Measurements from ENCODE around the gene TRIM9.
"Not testable (repeated sequence)": the region's sequence is repeated elsewhere in the genome, so short reads cannot be mapped to it uniquely, and the experiment has no call there.

Gene TRIM9

GRCh38 chr14:50955373-50956043 is 139.4 kb downstream of the TRIM9 start:
- DNase-seq: no peak

DNA sequence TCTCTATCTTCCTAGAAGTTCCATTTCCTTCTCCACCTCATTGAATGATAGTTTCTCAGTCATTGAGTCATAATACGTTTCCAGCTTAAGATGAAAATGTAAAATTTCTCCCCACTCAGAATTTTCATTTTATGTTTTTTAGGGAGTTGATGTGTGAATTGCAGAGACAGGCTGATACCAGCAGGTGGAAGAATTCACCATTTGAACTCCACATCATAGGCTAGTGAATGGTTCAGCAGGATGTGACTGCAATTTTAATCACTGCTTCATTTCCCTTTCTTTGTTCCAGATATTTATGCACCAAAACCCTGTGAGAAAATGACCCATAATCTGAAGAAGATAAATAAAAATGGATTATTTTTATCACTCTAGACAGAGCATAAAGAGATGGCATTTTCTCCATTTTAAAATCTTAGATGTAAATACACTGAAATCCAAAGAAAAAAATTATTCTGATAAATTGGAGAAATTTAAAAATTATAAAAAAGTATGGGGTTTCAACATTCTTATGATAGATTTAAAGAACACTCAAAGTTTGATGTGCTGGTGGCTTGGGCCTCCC is 140.0 kb downstream of the TRIM9 start:
- no peak for DNase-seq

GRCh38 chr14:50953502-50953901 is 141.4 kb downstream of the TRIM9 start:
- no peak for DNase-seq

DNA sequence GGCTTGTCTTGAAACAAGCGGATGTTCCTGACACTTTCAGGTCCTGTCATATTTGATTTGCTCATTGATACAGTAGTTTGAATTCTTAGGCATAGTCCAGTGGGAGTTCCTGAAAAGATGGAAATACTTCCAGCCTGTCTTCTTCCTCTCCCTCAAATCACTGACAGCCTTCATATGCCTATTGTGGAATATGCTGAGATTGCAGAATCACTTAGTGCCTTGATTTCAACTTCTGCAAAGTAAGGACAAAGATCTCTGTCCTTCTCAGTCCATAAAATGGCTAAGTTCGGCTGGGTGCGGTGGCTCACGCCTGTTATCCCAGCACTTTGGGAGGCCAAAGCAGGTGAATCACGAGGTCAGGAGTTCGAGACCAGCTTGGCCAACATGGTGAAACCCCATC is 143.9 kb downstream of the TRIM9 start:
- DNase-seq: no peak

DNA sequence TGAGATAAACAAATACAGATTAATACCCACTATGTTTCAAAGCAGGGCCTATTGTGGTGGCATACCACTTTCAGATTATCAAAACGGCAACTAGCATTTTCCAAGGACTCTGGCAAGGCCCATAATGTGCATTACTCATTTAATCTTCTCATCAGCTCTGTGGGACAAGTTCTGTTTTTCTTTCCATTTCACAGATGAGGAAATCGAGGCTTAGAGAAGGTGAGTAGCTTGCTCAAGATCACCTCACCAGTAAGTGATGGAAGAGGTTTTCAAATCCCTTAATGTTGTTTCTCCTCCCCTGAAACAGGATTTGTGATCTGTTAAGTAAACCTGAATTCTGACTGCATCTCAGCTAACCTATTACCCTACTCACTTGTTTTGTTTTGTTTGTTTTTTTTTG is 146.7 kb downstream of the TRIM9 start:
- DNase-seq: no peak

DNA sequence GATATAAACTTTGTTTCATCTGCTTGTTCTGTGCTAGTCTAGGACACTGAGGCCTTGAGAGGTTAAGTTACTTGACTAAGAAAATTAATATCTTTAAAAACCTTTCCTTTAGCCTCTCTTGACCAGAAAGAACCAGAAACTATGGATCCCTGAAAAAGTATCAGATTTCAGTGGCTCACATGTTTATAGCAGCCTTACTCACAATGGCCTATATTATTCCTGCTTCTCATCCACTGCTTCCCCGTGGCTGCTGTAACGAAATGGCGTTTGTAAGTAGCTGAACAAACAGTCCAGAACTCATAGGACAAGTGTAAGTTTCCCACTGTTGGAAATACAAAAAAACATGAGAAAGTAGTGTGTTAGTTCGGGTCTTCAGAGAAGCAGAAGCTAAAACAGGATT is 147.5 kb downstream of the TRIM9 start:
- DNase-seq: no peak

DNA sequence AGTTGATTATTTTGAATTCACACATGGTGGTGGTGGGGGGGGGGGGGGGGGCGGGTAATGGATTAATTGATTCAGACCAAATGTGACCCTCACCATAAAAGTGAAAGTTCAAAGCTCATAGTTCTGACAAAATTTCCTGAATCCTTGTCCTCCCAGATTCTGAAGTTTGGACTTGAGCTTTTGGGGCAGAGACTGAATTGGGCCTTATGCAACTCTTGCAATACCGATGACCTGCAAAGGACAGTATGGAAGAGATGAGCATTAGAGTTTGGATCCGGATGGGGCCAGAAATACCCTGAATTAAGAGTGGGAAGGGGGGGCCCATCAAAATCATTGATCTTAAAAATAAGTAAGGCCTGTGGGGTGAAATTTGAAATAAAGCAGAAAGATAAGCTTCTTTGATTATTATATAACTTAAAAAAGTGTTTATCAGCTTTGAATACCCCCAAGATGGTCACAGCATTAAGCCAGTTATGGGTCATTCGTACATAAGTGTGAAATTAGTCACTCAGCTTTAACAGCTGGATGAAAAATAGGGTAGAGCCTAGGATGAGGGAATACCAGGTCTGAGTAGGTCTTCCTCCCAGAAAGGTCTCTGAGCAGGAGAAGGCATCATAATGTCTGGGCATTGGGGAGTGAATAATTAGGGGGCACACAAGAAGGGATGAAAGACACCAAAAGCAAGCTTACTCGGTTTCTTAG is 148.5 kb downstream of the TRIM9 start:
- no peak for DNase-seq

- no peak for DNase-seq
Observed at GRCh38 chr14:50944647-50945413, 150.1 kb downstream of the TRIM9 start.

- DNase-seq: no peak
Observed at GRCh38 chr14:50943943-50944646, 150.8 kb downstream of the TRIM9 start, which contains the start of gene PYGL. TSS of gene PYGL (minus strand) at chr14:50944483. CDS start at chr14:50944403, 80 bp downstream.

DNA sequence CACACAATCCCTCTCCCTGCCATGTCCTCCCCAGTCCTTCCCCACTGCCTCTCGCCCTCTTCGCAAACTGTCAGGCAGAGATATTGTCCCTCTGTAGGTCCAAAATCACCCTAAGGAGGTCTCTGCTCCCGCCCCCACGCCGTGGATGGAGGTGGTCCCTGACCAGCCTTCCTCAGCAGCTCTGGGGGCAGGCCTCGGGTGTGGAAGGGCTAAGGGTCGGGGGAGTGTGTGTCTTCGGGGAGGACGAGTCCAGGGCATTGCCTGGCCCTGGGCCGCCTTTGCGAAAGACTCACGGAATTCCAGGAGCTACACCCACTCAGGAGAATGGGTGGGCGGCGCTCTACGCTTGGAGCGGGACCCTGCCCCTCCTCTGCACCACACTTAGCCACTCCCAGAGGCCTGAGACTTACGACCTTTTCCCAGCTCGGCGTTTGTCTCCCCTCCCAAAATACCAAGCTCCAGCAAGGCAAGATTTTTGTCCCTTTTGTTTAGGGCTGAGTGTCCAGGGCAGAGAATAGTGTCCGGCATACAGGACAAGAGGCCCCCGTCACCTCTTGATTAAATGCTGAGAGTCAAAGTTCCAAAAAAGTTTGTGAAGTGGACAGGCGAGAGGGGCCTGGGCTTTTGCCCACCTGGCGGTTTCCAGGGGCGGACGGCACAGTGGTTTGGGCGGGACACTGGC is 151.5 kb downstream of the TRIM9 start:
- no peak for DNase-seq

- not testable (repeated sequence) for DNase-seq
Observed at GRCh38 chr14:50941638-50942037, 153.3 kb downstream of the TRIM9 start.

GRCh38 chr14:50941151-50941550 is 153.8 kb downstream of the TRIM9 start:
- no peak for DNase-seq

- DNase-seq: no peak
Observed at GRCh38 chr14:50937800-50938199, 157.1 kb downstream of the TRIM9 start.

- no peak for DNase-seq
Observed at GRCh38 chr14:50937325-50937724, 157.6 kb downstream of the TRIM9 start.

- DNase-seq: no peak
Observed at GRCh38 chr14:50936882-50937281, 158.0 kb downstream of the TRIM9 start.

- no peak for DNase-seq
Observed at GRCh38 chr14:50936016-50936340, 158.9 kb downstream of the TRIM9 start.

- DNase-seq: no peak
Observed at GRCh38 chr14:50935126-50936015, 159.5 kb downstream of the TRIM9 start.

DNA sequence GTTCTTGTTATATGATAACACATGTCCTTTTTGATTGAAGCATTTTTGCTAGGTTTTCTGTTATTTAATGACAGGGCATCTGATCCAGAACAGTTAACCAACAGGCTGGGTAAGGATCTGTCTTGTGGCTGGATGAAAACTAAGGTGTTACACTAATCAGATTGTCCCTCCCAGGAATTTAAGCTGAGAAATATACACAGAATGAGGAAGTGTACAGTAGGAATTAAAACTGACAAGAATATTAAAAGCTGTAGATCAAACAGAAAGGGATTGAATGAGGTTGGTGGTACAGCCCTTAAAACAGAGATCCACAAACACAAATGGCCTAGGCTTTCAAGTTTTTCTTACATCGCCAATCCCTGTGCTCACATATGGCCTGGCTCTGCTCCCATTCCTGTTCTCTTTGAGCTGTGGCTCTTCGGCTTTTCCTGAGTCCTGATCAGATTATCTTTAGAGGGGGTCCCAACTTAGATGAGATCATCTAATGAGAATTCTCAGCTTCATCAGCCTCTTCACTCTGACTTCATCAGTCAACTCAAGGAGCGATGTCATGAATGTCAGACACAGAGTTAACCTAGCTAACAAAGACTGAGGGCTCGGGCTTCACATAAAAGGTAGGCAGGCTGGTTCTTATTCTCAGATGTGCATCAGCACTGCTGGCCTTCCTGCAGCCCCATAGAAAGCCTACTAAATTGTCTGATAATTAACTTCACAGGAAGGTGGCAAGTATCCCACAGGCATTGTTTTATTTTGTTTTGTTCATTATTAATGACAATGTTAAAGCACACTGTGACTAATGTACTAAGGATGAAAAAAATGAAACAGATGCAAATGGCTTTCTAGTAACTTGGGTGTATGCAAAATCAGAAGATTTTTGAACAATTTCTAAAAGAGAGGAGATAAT is 162.1 kb downstream of the TRIM9 start:
- no peak for DNase-seq

GRCh38 chr14:50932156-50932555 is 162.7 kb downstream of the TRIM9 start:
- DNase-seq: no peak

DNA sequence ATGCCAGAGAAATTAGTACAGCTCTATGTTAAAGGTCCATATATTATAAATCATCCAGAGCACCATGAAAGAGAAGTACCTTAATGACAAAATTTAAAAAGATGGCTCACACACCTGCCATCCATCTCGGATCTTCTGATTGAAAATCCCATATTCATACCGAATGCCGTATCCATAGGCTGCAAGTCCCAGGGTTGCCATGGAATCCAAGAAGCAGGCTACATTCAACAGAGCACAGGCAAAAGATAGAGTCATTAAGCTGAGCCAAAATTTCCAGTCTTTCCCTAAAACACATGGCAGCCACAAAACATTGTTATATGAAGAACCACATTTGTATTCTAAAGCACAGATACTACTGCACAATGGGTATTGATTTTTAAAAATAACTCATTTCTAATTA is 163.3 kb downstream of the TRIM9 start:
- no peak for DNase-seq

Measured in activated effector memory CD4-positive, alpha-beta T cell treated with Interleukin-2 at 50 U/mL for 16 hours (primary cell).